Measurements from ENCODE around the gene BMP8A. TPM values are rescaled to one million over a fixed set of nuclear protein-coding genes. Genes with fewer than 3 reads are reported as not detected.

Gene BMP8A
- total and polyA plus RNA-seq, 2 of the 8 experiments (the other 6 are each of a cell fraction or from before 2014, with no cell fraction given) = 0.38 to 0.43 TPM

DNA sequence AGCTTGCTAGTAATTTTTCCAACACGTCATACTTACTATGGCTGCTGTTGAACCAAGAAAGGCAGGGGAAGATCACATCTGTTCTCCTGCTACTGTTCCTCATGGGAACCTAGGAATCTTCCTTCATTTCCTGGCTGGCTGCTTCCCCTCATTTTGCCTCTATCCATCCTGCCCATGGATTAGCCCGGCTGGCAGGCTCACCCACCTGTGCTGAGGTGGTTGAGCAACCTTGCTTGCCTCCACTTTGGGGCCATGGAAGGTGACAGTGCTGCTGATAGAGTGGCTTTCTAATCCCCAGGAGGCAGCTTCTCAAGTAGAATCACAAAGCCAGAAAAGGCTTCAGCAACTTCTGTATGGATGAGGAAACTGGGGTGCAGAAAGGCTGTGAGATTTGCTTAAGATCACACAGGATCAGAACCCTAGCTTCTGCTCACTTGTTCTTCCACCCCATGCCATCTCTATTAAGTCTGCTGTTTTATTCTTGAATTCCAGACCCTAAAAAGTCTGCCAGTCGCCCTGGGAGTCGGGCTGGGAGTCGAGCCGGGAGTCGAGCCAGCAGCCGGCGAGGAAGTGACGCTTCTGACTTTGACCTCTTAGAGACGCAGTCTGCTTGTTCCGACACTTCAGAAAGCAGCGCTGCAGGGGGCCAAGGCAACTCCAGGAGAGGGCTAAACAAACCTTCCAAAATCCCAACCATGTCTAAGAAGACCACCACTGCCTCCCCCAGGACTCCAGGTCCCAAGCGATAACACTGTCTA lies 6.2 kb upstream of the BMP8A start:
- CTCF ChIA-PET (ENCODE audit: partially characterized antibody) = interaction anchor here (1.7 to 3.8 kb wide), 2 partner anchors 25 to 54 kb away, joined by 3 to 13 read pairs; no protein-coding TSS in a partner anchor
- POLR2A ChIA-PET (ENCODE audit: partially characterized antibody) = no interaction called here
- H3K36me3 ChIP-seq (ENCODE audit: control insufficient read depth in 2 of 4, insufficient read depth in 4 of 4, low read length in 3 of 4) = peaks cover 7 to 49% (median 32%) of the 10 kb centered on the region in 4 experiments; a peak in 7 of 8 replicates
- TF ChIP-seq TBP (IDR thresholded peaks at IDR 0.05; ENCODE audit: low read depth, low read length) (no peak), RAD21 (IDR thresholded peaks at IDR 0.05 in 1 of 2, conservative IDR thresholded peaks at IDR 0.05 in 1 of 2; ENCODE audit: low read depth in 2 of 2, low read length in 2 of 2) (no peak), MAFK (IDR thresholded peaks at IDR 0.05; ENCODE audit: low read depth, low read length) (no peak), YY1 (IDR thresholded peaks at IDR 0.05; ENCODE audit: low read depth, low read length) (no peak), ZNF274 (IDR thresholded peaks at IDR 0.05; ENCODE audit: borderline replicate concordance, extremely low read depth, low read length) (no peak), RFX5 (IDR thresholded peaks at IDR 0.05; ENCODE audit: borderline replicate concordance, low read depth, low read length) (no peak), KDM5A (IDR thresholded peaks at IDR 0.05; ENCODE audit: low read length) (no peak), CBX5 (IDR thresholded peaks at IDR 0.05; ENCODE audit: low read depth, low read length) (no peak), RBBP5 (IDR thresholded peaks at IDR 0.05; ENCODE audit: borderline replicate concordance, low read depth, low read length) (no peak), SIN3A (conservative IDR thresholded peaks at IDR 0.05 in 1 of 2, IDR thresholded peaks at IDR 0.05 in 1 of 2; ENCODE audit: low read depth in 1 of 2, low read length in 2 of 2) (no peak), CEBPB (IDR thresholded peaks at IDR 0.05; ENCODE audit: low read depth, low read length) (no peak), EZH2 (IDR thresholded peaks at IDR 0.05; ENCODE audit: low read depth, low read length, severe bottlenecking) (no peak)

More for the DNA sequence above, 6.2 kb upstream of the BMP8A start:
- no peaks in the 10 kb centered on the region for H3K9me3 ChIP-seq (ENCODE audit: insufficient read depth in 2 of 2, low read depth in 1 of 2, low read length in 1 of 2)
- H4K5ac ChIP-seq (ENCODE audit: insufficient read length, low read depth, low read length) = no peak overlapping the region
- no peak overlapping the region for H2BK5ac ChIP-seq (ENCODE audit: low read depth, low read length)
- H3K18ac ChIP-seq (ENCODE audit: extremely low read depth, low read length) = no peak overlapping the region
- peaks cover 2 to 4% of the 10 kb centered on the region in 2 experiments for H4K20me1 ChIP-seq (replicated peaks in 1 of 2; ENCODE audit: control insufficient read depth in 1 of 2, insufficient read depth in 2 of 2, low read length in 2 of 2)
- H3K14ac ChIP-seq (ENCODE audit: insufficient read length) = no peak overlapping the region
- no peak overlapping the region for H2BK15ac ChIP-seq (ENCODE audit: low read length)
- FAIRE-seq = no peak
- no peak overlapping the region for H2BK12ac ChIP-seq (ENCODE audit: low read depth, low read length)
- H3K27ac ChIP-seq (ENCODE audit: low read depth, low read length) = no peak overlapping the region
- no peak overlapping the region for H3K23ac ChIP-seq (ENCODE audit: insufficient read length)
- no peak overlapping the region for H3K4me2 ChIP-seq (ENCODE audit: insufficient read depth in 1 of 2, low read depth in 2 of 2, low read length in 2 of 2)
- no peaks in the 10 kb centered on the region for H3K23me2 ChIP-seq (ENCODE audit: low read depth, low read length)
- no peak overlapping the region for H3K9ac ChIP-seq (replicated peaks in 1 of 4; ENCODE audit: extremely low read depth in 1 of 4, low read depth in 3 of 4, low read length in 3 of 4)
- 92% methylated on average over 14 of the region's 14 CpGs; no CpG with 5 or more reads in 1 of the 2 experiments for WGBS, 2 experiments (ENCODE audit: extremely low coverage in 1 of 2, insufficient coverage in 1 of 2, insufficient read length in 1 of 2, insufficient replicate concordance in 2 of 2, low coverage in 1 of 2, low lambda C conversion rate in 2 of 2, missing lambda C conversion rate in 1 of 2)
- DNase-seq (ENCODE audit: low read depth in 1 of 2, low spot score in 2 of 2) = no peak
- H3K27me3 ChIP-seq (replicated peaks in 1 of 4; ENCODE audit: control insufficient read depth in 3 of 4, extremely low read depth in 1 of 4, insufficient read depth in 3 of 4, low read length in 3 of 4) = peaks cover 2 to 11% (median 8%) of the 10 kb centered on the region in 4 experiments
- no peak overlapping the region for H2BK120ac ChIP-seq (replicated peaks; ENCODE audit: low read depth, low read length)
- H4K8ac ChIP-seq (ENCODE audit: extremely low read depth, insufficient read depth, low read length) = no peak overlapping the region
- no peak overlapping the region for H3K4ac ChIP-seq (replicated peaks; ENCODE audit: insufficient read length, low read depth, low read length)
- no peaks in the 10 kb centered on the region for H3K4me1 ChIP-seq (replicated peaks in 1 of 4; ENCODE audit: control insufficient read depth in 3 of 4, insufficient read depth in 4 of 4, low read length in 3 of 4)
- H3K56ac ChIP-seq (replicated peaks; ENCODE audit: insufficient read length, low read depth, low read length) = no peak overlapping the region
- no peak overlapping the region for H2AK5ac ChIP-seq (ENCODE audit: low read depth, low read length)
- H3K79me2 ChIP-seq (ENCODE audit: control insufficient read depth in 1 of 2, insufficient read depth in 2 of 2, low read length in 2 of 2) = no peaks in the 10 kb centered on the region
- H4K91ac ChIP-seq (replicated peaks; ENCODE audit: insufficient read length, low read length) = no peak overlapping the region
- no peaks in the 10 kb centered on the region for H3K79me1 ChIP-seq (ENCODE audit: low read depth, low read length)
- H2AFZ ChIP-seq (ENCODE audit: low read length) = no peak overlapping the region
- H2BK20ac ChIP-seq (ENCODE audit: low read length) = no peak overlapping the region
- no peak overlapping the region for H3K4me3 ChIP-seq (ENCODE audit: extremely low read depth in 1 of 4, insufficient read depth in 2 of 4, low read depth in 3 of 4, low read length in 4 of 4)

Measured in H1 (cell line).